Measurements from ENCODE around the gene ZNF248.

DNA sequence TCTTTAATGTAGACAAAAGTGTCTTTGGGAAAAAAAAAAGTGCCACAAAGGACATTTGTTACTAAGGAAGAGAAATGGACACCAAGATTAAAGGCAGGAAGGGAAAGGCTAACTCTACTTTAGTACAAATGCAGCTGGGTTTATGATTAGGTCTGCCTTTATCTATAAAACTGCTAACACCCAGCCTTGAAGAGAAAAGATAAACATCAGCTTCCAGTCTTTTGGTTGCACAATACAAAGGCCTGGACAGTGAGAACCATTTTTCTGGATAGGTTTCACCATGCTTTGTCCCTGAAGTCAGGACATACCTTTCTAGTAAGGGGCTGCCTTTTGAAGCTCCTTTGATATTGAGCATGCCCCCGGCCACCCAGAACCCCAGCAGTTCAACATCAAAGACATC, 45.1 kb downstream of the ZNF248 start:
- TF ChIP-seq, protein P1, sequence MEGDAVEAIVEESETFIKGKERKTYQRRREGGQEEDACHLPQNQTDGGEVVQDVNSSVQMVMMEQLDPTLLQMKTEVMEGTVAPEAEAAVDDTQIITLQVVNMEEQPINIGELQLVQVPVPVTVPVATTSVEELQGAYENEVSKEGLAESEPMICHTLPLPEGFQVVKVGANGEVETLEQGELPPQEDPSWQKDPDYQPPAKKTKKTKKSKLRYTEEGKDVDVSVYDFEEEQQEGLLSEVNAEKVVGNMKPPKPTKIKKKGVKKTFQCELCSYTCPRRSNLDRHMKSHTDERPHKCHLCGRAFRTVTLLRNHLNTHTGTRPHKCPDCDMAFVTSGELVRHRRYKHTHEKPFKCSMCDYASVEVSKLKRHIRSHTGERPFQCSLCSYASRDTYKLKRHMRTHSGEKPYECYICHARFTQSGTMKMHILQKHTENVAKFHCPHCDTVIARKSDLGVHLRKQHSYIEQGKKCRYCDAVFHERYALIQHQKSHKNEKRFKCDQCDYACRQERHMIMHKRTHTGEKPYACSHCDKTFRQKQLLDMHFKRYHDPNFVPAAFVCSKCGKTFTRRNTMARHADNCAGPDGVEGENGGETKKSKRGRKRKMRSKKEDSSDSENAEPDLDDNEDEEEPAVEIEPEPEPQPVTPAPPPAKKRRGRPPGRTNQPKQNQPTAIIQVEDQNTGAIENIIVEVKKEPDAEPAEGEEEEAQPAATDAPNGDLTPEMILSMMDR (IDR thresholded peaks at IDR 0.05): no peak
- TF ChIP-seq POLR2A (IDR thresholded peaks at IDR 0.05): no peak
- no peak for TF ChIP-seq EP300 (IDR thresholded peaks at IDR 0.05)
